ENCODE data around the gene SAMD11.
"Not testable (repeated sequence)": the region's sequence is repeated elsewhere in the genome, so short reads cannot be mapped to it uniquely, and the experiment has no call there.

DNA sequence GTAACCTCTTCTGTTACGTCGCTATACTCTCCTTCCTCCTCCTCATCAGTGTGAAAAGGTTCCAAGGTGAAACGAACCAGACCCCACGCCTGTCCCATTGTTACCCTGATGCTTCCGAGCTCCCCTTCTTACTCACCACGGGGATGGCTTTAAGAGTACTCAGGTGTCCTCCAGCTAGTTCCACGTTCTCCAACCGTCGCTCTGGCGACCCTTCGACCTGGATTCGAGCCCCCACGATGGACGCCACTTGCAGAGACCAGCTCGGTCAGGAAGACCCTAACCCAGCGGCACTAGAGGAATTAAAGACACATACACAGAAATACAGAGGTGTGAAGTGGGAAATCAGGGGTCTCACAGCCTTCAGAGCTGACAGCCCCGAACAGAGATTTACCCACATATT is 25.8 kb upstream of the SAMD11 start:
- TF ChIP-seq CTCF, EP300, POLR2A (IDR thresholded peaks at IDR 0.05): not testable (repeated sequence)
